Keratinocyte (primary cell): ENCODE data around the gene IPO13. TPM values are rescaled to one million over a fixed set of nuclear protein-coding genes. Genes with fewer than 3 reads are reported as not detected.
A peak's percentile ranks its signal among the peaks of the same experiment; 100 is the strongest.

ENCODE experiments used
- DNase-seq: peaks from one replicate; pipeline ENCODE4 v3.0.0-alpha.2; 2011; ENCODE audit warnings: low read depth, missing footprints, low spot score
- FAIRE-seq: peaks from 2 replicates; lab custom pipeline; 2011; peaks lifted over from hg19 to GRCh38; lab: Jason Lieb, UNC
- H2AFZ ChIP-seq: 2 replicates; pipeline ENCODE4 v1.6.0; 2012; ENCODE audit warnings: low read length, control low read depth, inconsistent platforms; ENCODE audit not compliant: control insufficient read depth
- H3K27ac ChIP-seq: 2 replicates; pipeline ENCODE4 v1.5.1; 2011; ENCODE audit warnings: low read length; ENCODE audit not compliant: control insufficient read depth, insufficient read depth
- H3K27me3 ChIP-seq: 3 replicates; pipeline ENCODE4 v1.6.0; 2011; ENCODE audit warnings: low read length; ENCODE audit not compliant: control insufficient read depth, insufficient read depth; ENCODE audit errors: extremely low read depth
- H3K36me3 ChIP-seq, 2 experiments: 2 replicates in 1 of 2; 3 replicates in 1 of 2; pipeline ENCODE4 v1.5.1; 2011; ENCODE audit warnings: low read length in 2 of 2, mild to moderate bottlenecking in 1 of 2; ENCODE audit not compliant: control insufficient read depth in 2 of 2, insufficient read depth in 2 of 2; ENCODE audit errors: extremely low read depth in 1 of 2
- H3K4me1 ChIP-seq: 3 replicates; pipeline ENCODE4 v1.5.1; 2011; ENCODE audit warnings: low read length; ENCODE audit not compliant: control insufficient read depth, insufficient read depth; ENCODE audit errors: extremely low read depth
- H3K4me2 ChIP-seq: 3 replicates; pipeline ENCODE4 v1.6.0; 2011; ENCODE audit warnings: low read depth, low read length; ENCODE audit not compliant: control insufficient read depth, insufficient read depth; ENCODE audit errors: extremely low read depth
- H3K4me3 ChIP-seq, 3 experiments: fragments of 200-600 bp in 1 of 3; sonication (generic) in 1 of 3; 2 replicates in 2 of 3; 3 replicates in 1 of 3; pipeline ENCODE4 v1.5.1; 2011 to 2016; ENCODE audit warnings: low read length in 3 of 3, mild to moderate bottlenecking in 3 of 3, control low read depth in 2 of 3, inconsistent platforms in 1 of 3, low read depth in 1 of 3, mixed read lengths in 1 of 3, mixed run types in 1 of 3, moderate library complexity in 1 of 3; ENCODE audit not compliant: control insufficient read depth in 2 of 3, insufficient read depth in 2 of 3; ENCODE audit errors: extremely low read depth in 1 of 3
- H3K79me2 ChIP-seq: 2 replicates; pipeline ENCODE4 v1.6.0; 2012; ENCODE audit warnings: low read length; ENCODE audit not compliant: control insufficient read depth, insufficient read depth
- H3K9ac ChIP-seq: 3 replicates; pipeline ENCODE4 v1.6.0; 2011; ENCODE audit warnings: low read length; ENCODE audit not compliant: control insufficient read depth, insufficient read depth; ENCODE audit errors: extremely low read depth
- H3K9me1 ChIP-seq: 3 replicates; pipeline ENCODE4 v1.6.0; 2011; ENCODE audit warnings: low read length; ENCODE audit not compliant: control insufficient read depth, insufficient read depth; ENCODE audit errors: extremely low read depth
- H3K9me3 ChIP-seq: 2 replicates; pipeline ENCODE4 v1.5.1; 2012; ENCODE audit warnings: low read depth, low read length; ENCODE audit not compliant: control insufficient read depth
- H4K20me1 ChIP-seq: 3 replicates; pipeline ENCODE4 v1.6.0; 2011; ENCODE audit warnings: low read length; ENCODE audit not compliant: control insufficient read depth, insufficient read depth; ENCODE audit errors: extremely low read depth
- CTCF ChIP-seq, 3 experiments: IDR thresholded peaks in 1 of 3; conservative IDR thresholded peaks in 1 of 3; optimal IDR thresholded peaks in 1 of 3; 2 replicates in 2 of 3; 3 replicates in 1 of 3; pipeline versions ENCODE3 to v1.5.1; 2011; ENCODE audit warnings: low read length in 3 of 3, mild to moderate bottlenecking in 3 of 3, moderate library complexity in 2 of 3, control low read depth in 1 of 3, inconsistent platforms in 1 of 3; ENCODE audit not compliant: insufficient read depth in 2 of 3; ENCODE audit errors: extremely low read depth in 1 of 3
- EZH2 ChIP-seq: IDR thresholded peaks from one replicate; pipeline ENCODE4 v1.6.1; 2012; ENCODE audit warnings: inconsistent platforms, mild to moderate bottlenecking, low read length, moderate library complexity
- dilution Hi-C: fragments of 300-500 bp; cut with MboI; formaldehyde crosslinking; loops from one replicate; pipeline ENCODE4 v1.7.0; 2020; ENCODE audit warnings: low sequenced_read_pairs; ENCODE audit not compliant: extremely low pct_ligation_motif_present
- polyA plus RNA-seq, 5 experiments: library from polyadenylated mRNA; depleted of rRNA in 3 of 5; stranded (reverse) in 3 of 5; stranded (forward) in 1 of 5; unstranded in 1 of 5; fragments of >200 nt; gene quantifications; 1 replicate in 1 of 5; 2 replicates in 3 of 5; 3 replicates in 1 of 5; pipeline versions ENCODE4 v1.2.1 to v1.2.3, GENCODE V29; 2011 to 2012; ENCODE audit warnings: missing spikeins in 2 of 5, low read depth in 1 of 5, low replicate concordance in 1 of 5

Gene IPO13
- polyA plus RNA-seq, 1 donor (not counting 4 experiments of a cell fraction or from before 2014, with no cell fraction given), result 20.7 TPM

GRCh38 chr1:43968348-43968948 is 21.7 kb downstream of the IPO13 start:
- Histone ChIP-seq H3K27me3 (no peaks in the 10 kb centered on the region), H3K9me1 (peaks cover 5% of the 10 kb centered on the region), H3K9ac (no peak overlapping the region), H4K20me1 (no peaks in the 10 kb centered on the region), H2AFZ (no peak overlapping the region), H3K4me1 (peaks cover 11% of the 10 kb centered on the region), H3K9me3 (no peaks in the 10 kb centered on the region), H3K36me3 (peaks cover 27 to 30% of the 10 kb centered on the region in 2 experiments), H3K79me2 (peaks cover 17% of the 10 kb centered on the region), H3K27ac (no peak overlapping the region), H3K4me2 (no peak overlapping the region), H3K4me3 (no peak overlapping the region)
- FAIRE-seq (no peak), DNase-seq (no peak)
- no peak for TF ChIP-seq EZH2
- TF ChIP-seq CTCF (optimal IDR thresholded peaks at IDR 0.05 in 1 of 3, IDR thresholded peaks at IDR 0.05 in 1 of 3, conservative IDR thresholded peaks at IDR 0.05 in 1 of 3; ENCODE audit: extremely low read depth in 1 of 3, insufficient read depth in 2 of 3, low read length in 3 of 3), result no peak
- dilution Hi-C loops, result no loop called here

- H4K20me1 ChIP-seq, result no peaks in the 10 kb centered on the region
- no peak overlapping the region for H3K9ac ChIP-seq
- H3K79me2 ChIP-seq, result peaks cover 17% of the 10 kb centered on the region
- FAIRE-seq (no peak), DNase-seq (no peak)
- H3K4me1 ChIP-seq, result peaks cover 16% of the 10 kb centered on the region
- no peaks in the 10 kb centered on the region for H3K9me3 ChIP-seq
- dilution Hi-C loops, result no loop called here
- H3K27ac ChIP-seq, result no peak overlapping the region
- H3K27me3 ChIP-seq, result no peaks in the 10 kb centered on the region
- H3K36me3 ChIP-seq, result peaks cover 22 to 30% of the 10 kb centered on the region in 2 experiments
- H3K9me1 ChIP-seq, result peaks cover 5% of the 10 kb centered on the region
- no peak overlapping the region for H2AFZ ChIP-seq
- TF ChIP-seq EZH2, result no peak
- no peak for TF ChIP-seq CTCF (optimal IDR thresholded peaks at IDR 0.05 in 1 of 3, IDR thresholded peaks at IDR 0.05 in 1 of 3, conservative IDR thresholded peaks at IDR 0.05 in 1 of 3; ENCODE audit: extremely low read depth in 1 of 3, insufficient read depth in 2 of 3, low read length in 3 of 3)
- H3K4me2 ChIP-seq, result peak overlapping the region; percentile 45
- H3K4me3 ChIP-seq, result no peak overlapping the region
Observed at GRCh38 chr1:43969416-43969745, 22.6 kb downstream of the IPO13 start.
